Measurements from ENCODE around the gene SEMA4B. TPM values are rescaled to one million over a fixed set of nuclear protein-coding genes. Genes with fewer than 3 reads are reported as not detected.
A peak's percentile ranks its signal among the peaks of the same experiment; 100 is the strongest.

SEMA4B gene
- total RNA-seq, 1 donor from 2014 or later = 85.1 TPM

GRCh38 chr15:90212221-90213098 is 11.3 kb downstream of the SEMA4B start:
- Mint-ChIP-seq H3K27me3 (no peaks in the 10 kb centered on the region), H3K4me1 (peaks cover 95% of the 10 kb centered on the region), H3K36me3 (ENCODE audit: low read depth) (peaks cover 40% of the 10 kb centered on the region), H3K27ac (peak overlapping the region; percentile 95), H3K9me3 (no peaks in the 10 kb centered on the region), H3K4me3 (peak overlapping the region; percentile 47)
- intact Hi-C loops (cut with micrococcal nuclease) = no loop called here
- ChIA-PET CTCF (interaction anchor here (0.8 to 1.2 kb wide), 2 partner anchors 9 to 23 kb away, joined by 3 to 5 read pairs; no protein-coding TSS in a partner anchor), POLR2A (interaction anchor here (1.5 to 7.3 kb wide), 5 partner anchors 10 to 50 kb away, joined by 5 to 144 read pairs (median 44); partner anchors contain the start of genes CIB1, GDPGP1 and SEMA4B)
- no peak for TF ChIP-seq CTCF (IDR thresholded peaks at IDR 0.05)
- no peak for ATAC-seq (ENCODE audit: low read depth)
- no peak for DNase-seq

- intact Hi-C loops (cut with micrococcal nuclease) = no loop called here
- peak overlapping the region; percentile 95 for H3K27ac Mint-ChIP-seq
- peaks cover 97% of the 10 kb centered on the region for H3K4me1 Mint-ChIP-seq
- DNase-seq (no peak), ATAC-seq (ENCODE audit: low read depth) (peak; percentile 3)
- peak overlapping the region; percentile 71 for H3K4me3 Mint-ChIP-seq
- no peaks in the 10 kb centered on the region for H3K27me3 Mint-ChIP-seq
- no peak for TF ChIP-seq CTCF (IDR thresholded peaks at IDR 0.05)
- ChIA-PET POLR2A (interaction anchor here (0.6 to 7.3 kb wide), 8 partner anchors 9 to 139 kb away, joined by 5 to 144 read pairs (median 20); partner anchors contain the start of genes CIB1, GDPGP1 and SEMA4B), CTCF (interaction anchor here (1.0 to 9.9 kb wide), 4 partner anchors 10 to 36 kb away, joined by 3 to 130 read pairs (median 6); no protein-coding TSS in a partner anchor)
- no peaks in the 10 kb centered on the region for H3K9me3 Mint-ChIP-seq
- H3K36me3 Mint-ChIP-seq (ENCODE audit: low read depth) = peaks cover 45% of the 10 kb centered on the region
Observed at GRCh38 chr15:90213122-90213817, 12.1 kb downstream of the SEMA4B start.

- H3K27ac Mint-ChIP-seq = peak overlapping the region; percentile 95
- CTCF ChIA-PET = interaction anchor here (0.6 to 9.9 kb wide), 6 partner anchors 11 to 65 kb away, joined by 3 to 130 read pairs (median 4); partner anchors contain the start of gene SEMA4B
- DNase-seq (no peak), ATAC-seq (ENCODE audit: low read depth) (peak; percentile 72)
- H3K27me3 Mint-ChIP-seq = no peaks in the 10 kb centered on the region
- peaks cover 45% of the 10 kb centered on the region for H3K36me3 Mint-ChIP-seq (ENCODE audit: low read depth)
- H3K9me3 Mint-ChIP-seq = no peaks in the 10 kb centered on the region
- intact Hi-C loops (cut with micrococcal nuclease) = loop anchor here (1.0 kb wide), 3 partner anchors 13 to 23 kb away; partner anchors contain the start of gene SEMA4B
- H3K4me3 Mint-ChIP-seq = peak overlapping the region; percentile 71
- peaks cover 97% of the 10 kb centered on the region for H3K4me1 Mint-ChIP-seq
- POLR2A ChIA-PET = interaction anchor here (0.6 to 7.3 kb wide), 8 partner anchors 9 to 139 kb away, joined by 5 to 144 read pairs (median 20); partner anchors contain the start of genes CIB1, GDPGP1 and SEMA4B
- TF ChIP-seq CTCF (IDR thresholded peaks at IDR 0.05) = no peak
Observed at GRCh38 chr15:90213818-90214204, 12.7 kb downstream of the SEMA4B start.

- H3K4me1 Mint-ChIP-seq = peaks cover 97% of the 10 kb centered on the region
- no peaks in the 10 kb centered on the region for H3K27me3 Mint-ChIP-seq
- ATAC-seq (ENCODE audit: low read depth) = peak; percentile 29
- intact Hi-C loops (cut with micrococcal nuclease) = loop anchor here (1.0 kb wide), 3 partner anchors 13 to 23 kb away; partner anchors contain the start of gene SEMA4B
- POLR2A ChIA-PET = interaction anchor here (0.6 to 7.3 kb wide), 12 partner anchors 13 to 389 kb away, joined by 3 to 144 read pairs (median 6); partner anchors contain the start of genes CIB1, GDPGP1 and SEMA4B
- H3K27ac Mint-ChIP-seq = peak overlapping the region; percentile 95
- peak overlapping the region; percentile 59 for H3K4me3 Mint-ChIP-seq
- H3K9me3 Mint-ChIP-seq = no peaks in the 10 kb centered on the region
- peaks cover 46% of the 10 kb centered on the region for H3K36me3 Mint-ChIP-seq (ENCODE audit: low read depth)
- no peak for TF ChIP-seq CTCF (IDR thresholded peaks at IDR 0.05)
- DNase-seq = no peak
- CTCF ChIA-PET = interaction anchor here (0.6 to 9.9 kb wide), 10 partner anchors 11 to 71 kb away, joined by 3 to 130 read pairs (median 5); partner anchors contain the start of genes CIB1 and SEMA4B
Observed at GRCh38 chr15:90214553-90215196, 13.5 kb downstream of the SEMA4B start.

Measured in activated B cell treated with CpG ODN at 0.5 μM for 24 hours (primary cell).